Natural killer cell (primary cell): ENCODE measurements around the gene CHRD. TPM values are rescaled to one million over a fixed set of nuclear protein-coding genes. Genes with fewer than 3 reads are reported as not detected.

Experiments used
- ATAC-seq, 3 donors: fragments of 150-1000 bp in 2 of 3; fragments of 200-7000 bp in 1 of 3; cut with Tn5 transposase; 1 replicate in 1 of 3; 2 replicates in 2 of 3; pipeline ENCODE4 v1.10.0; 2021; ENCODE audit warnings: mild to moderate bottlenecking in 2 of 3, moderate library complexity in 2 of 3
- DNase-seq, 2 donors: peaks; one replicate each; pipeline versions ENCODE4 v3.0.0 to v3.0.0-alpha.2; 2013 to 2021; ENCODE audit warnings: mixed read lengths in 1 of 2
- H3K27ac ChIP-seq: one replicate; pipeline ENCODE4 v1.5.1; 2013; ENCODE audit warnings: mild to moderate bottlenecking, low read length
- H3K27me3 ChIP-seq: one replicate; pipeline ENCODE4 v1.6.1; 2013; ENCODE audit warnings: low read length; ENCODE audit not compliant: control insufficient read depth, insufficient read depth
- H3K36me3 ChIP-seq: one replicate; pipeline ENCODE4 v1.6.1; 2013; ENCODE audit warnings: low read length; ENCODE audit not compliant: control insufficient read depth, insufficient read depth
- H3K4me1 ChIP-seq: one replicate; pipeline ENCODE4 v1.6.1; 2013; ENCODE audit warnings: low read length; ENCODE audit not compliant: control insufficient read depth, insufficient read depth
- H3K4me3 ChIP-seq: one replicate; pipeline ENCODE4 v1.5.1; 2013; ENCODE audit warnings: low read length
- H3K9me3 ChIP-seq: one replicate; pipeline ENCODE4 v1.6.1; 2013; ENCODE audit warnings: low read length; ENCODE audit not compliant: control insufficient read depth, insufficient read depth
- H3K27ac Mint-ChIP-seq, 2 donors: one replicate each; pipeline ENCODE4 v1.8.0; 2022; ENCODE audit warnings: mild to moderate bottlenecking in 2 of 2, mixed read lengths in 2 of 2, moderate library complexity in 1 of 2
- H3K27me3 Mint-ChIP-seq, 2 donors: one replicate each; pipeline ENCODE4 v1.8.0; 2022; ENCODE audit warnings: low read depth in 2 of 2, mixed read lengths in 2 of 2
- H3K36me3 Mint-ChIP-seq: one replicate; pipeline ENCODE4 v1.8.0; 2022; ENCODE audit warnings: mixed read lengths
- H3K4me1 Mint-ChIP-seq, 2 donors: one replicate each; pipeline ENCODE4 v1.8.0; 2022; ENCODE audit warnings: mixed read lengths in 2 of 2
- H3K4me3 Mint-ChIP-seq: one replicate; pipeline ENCODE4 v1.8.0; 2022; ENCODE audit warnings: mild to moderate bottlenecking, moderate library complexity, mixed read lengths
- H3K9me3 Mint-ChIP-seq, 2 donors: one replicate each; pipeline ENCODE4 v1.8.0; 2022; ENCODE audit warnings: mixed read lengths in 2 of 2
- WGBS: methylation state at CpG from one replicate; pipeline ENCODE4 v1.1.7; 2013; ENCODE audit warnings: missing lambda C conversion rate; ENCODE audit not compliant: insufficient coverage; 5-methylcytosine and 5-hydroxymethylcytosine counted together
- intact Hi-C: fragments of 100-400 bp; cut with micrococcal nuclease; formaldehyde crosslinking; loops from one replicate; pipeline ENCODE4 v1.14.2; 2022
- total RNA-seq, 4 donors: library from RNA; stranded (reverse); fragments of 120-200 nt in 1 of 4; gene quantifications; one replicate each; pipeline versions ENCODE4 v1.2.3 to v1.2.4, GENCODE V29; 2013 to 2022
- TF ChIP-seq, protein P1 (sequence below): fragments of 200-600 bp; IDR thresholded peaks from one replicate; pipeline ENCODE4 v1.8.0; 2022; ENCODE audit warnings: antibody characterized with exemption

Gene CHRD
- total RNA-seq, 3 donors from 2014 or later (not counting 1 experiment from before 2014, with no cell fraction given), result 0.78 TPM; not detected in 2

DNA sequence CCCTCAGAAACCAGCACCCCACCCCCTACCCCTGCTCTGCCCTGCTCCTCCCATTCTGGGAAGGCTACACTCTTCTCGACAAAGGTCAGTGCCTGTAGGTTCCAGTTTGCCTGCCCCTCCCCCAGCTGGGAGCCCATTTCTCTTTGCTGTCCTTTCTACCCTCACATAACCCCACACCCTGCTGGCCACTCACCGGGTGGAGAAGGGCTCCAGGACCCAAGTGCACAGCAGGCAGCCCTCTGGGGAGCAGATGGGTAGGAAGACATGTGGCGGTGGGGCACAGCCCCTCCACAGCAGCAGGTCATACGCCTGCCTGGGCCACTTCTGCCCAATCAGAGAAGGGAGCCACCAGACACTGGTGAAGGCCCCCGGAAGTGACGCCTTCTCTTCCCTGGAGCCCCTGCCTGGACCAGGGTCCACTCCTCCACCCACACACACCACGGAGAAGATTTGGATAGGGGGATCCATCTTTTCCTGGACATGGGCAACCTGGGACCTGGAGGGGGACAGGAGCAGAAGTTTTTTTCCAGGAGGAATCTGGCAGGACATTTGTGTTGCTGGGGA, 1.9 kb upstream of the CHRD start, which contains the start of gene THPO:
THPO (minus strand) TSS at position 326 of the 564 bp plus-strand sequence. CDS start 1,948 bp downstream, outside the sequence.
- ATAC-seq (no peak), DNase-seq (no peak)
- Mint-ChIP-seq H3K36me3 (no peaks in the 10 kb centered on the region), H3K4me3 (peak within 1 kb of the TSS; percentile 83), H3K9me3 (no peaks in the 10 kb centered on the region), H3K27ac (no peak within 1 kb of the TSS), H3K4me1 (peaks cover 0 to 20% of the 10 kb centered on the region in 2 donors), H3K27me3 (peaks cover 47 to 72% of the 10 kb centered on the region in 2 donors)
- no peak within 1 kb of the TSS for H3K27ac ChIP-seq
- no peaks in the 10 kb centered on the region for H3K36me3 ChIP-seq
- peaks cover 14% of the 10 kb centered on the region for H3K4me1 ChIP-seq
- TF ChIP-seq, protein P1, sequence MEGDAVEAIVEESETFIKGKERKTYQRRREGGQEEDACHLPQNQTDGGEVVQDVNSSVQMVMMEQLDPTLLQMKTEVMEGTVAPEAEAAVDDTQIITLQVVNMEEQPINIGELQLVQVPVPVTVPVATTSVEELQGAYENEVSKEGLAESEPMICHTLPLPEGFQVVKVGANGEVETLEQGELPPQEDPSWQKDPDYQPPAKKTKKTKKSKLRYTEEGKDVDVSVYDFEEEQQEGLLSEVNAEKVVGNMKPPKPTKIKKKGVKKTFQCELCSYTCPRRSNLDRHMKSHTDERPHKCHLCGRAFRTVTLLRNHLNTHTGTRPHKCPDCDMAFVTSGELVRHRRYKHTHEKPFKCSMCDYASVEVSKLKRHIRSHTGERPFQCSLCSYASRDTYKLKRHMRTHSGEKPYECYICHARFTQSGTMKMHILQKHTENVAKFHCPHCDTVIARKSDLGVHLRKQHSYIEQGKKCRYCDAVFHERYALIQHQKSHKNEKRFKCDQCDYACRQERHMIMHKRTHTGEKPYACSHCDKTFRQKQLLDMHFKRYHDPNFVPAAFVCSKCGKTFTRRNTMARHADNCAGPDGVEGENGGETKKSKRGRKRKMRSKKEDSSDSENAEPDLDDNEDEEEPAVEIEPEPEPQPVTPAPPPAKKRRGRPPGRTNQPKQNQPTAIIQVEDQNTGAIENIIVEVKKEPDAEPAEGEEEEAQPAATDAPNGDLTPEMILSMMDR, result no peak
- intact Hi-C loops, result no loop called here
- peaks cover 23% of the 10 kb centered on the region for H3K27me3 ChIP-seq
- no peaks in the 10 kb centered on the region for H3K9me3 ChIP-seq
- H3K4me3 ChIP-seq, result no peak within 1 kb of the TSS
- WGBS, result 85% methylated on average over 6 of the region's 7 CpGs

- WGBS, result 92% methylated on average over 10 of the region's 10 CpGs
- no peaks in the 10 kb centered on the region for H3K36me3 ChIP-seq
- intact Hi-C loops, result no loop called here
- H3K9me3 ChIP-seq, result no peaks in the 10 kb centered on the region
- no peak for DNase-seq
- peaks cover 14% of the 10 kb centered on the region for H3K4me1 ChIP-seq
- H3K9me3 Mint-ChIP-seq, result no peaks in the 10 kb centered on the region
- H3K4me1 Mint-ChIP-seq, result peaks cover 0 to 20% of the 10 kb centered on the region in 2 donors
- ATAC-seq, result no peak
- H3K27me3 Mint-ChIP-seq, result peaks cover 47 to 72% of the 10 kb centered on the region in 2 donors
- TF ChIP-seq, protein P1, result no peak
- H3K4me3 ChIP-seq, result no peak overlapping the region
- peak overlapping the region; percentile 83 for H3K4me3 Mint-ChIP-seq
- no peaks in the 10 kb centered on the region for H3K36me3 Mint-ChIP-seq
- no peak overlapping the region for H3K27ac ChIP-seq
- H3K27ac Mint-ChIP-seq, result no peak overlapping the region
- peaks cover 23% of the 10 kb centered on the region for H3K27me3 ChIP-seq
Observed at GRCh38 chr3:184378651-184379357, 1.1 kb upstream of the CHRD start.

DNA sequence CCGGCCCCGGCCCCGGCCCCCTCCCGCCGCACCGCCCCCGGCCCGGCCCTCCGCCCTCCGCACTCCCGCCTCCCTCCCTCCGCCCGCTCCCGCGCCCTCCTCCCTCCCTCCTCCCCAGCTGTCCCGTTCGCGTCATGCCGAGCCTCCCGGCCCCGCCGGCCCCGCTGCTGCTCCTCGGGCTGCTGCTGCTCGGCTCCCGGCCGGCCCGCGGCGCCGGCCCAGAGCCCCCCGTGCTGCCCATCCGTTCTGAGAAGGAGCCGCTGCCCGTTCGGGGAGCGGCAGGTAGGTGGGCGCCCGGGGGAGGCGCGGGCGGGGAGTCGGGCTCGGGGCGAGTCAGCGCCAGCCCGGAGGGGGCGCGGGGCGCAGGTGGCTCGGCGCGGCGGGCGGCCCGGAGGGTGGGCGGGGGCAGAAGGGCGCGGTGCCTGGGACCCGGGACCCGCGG, 352 bp downstream of the CHRD start:
- WGBS, result under 1% methylated on average over 55 of the region's 62 CpGs
- H3K27me3 ChIP-seq, result peaks cover 23% of the 10 kb centered on the region
- ATAC-seq (peak in 2 of 3 donors; percentile 60 to 64), DNase-seq (peak in 1 of 2 donors; percentile 44)
- H3K9me3 ChIP-seq, result no peaks in the 10 kb centered on the region
- H3K27ac ChIP-seq, result no peak overlapping the region
- H3K4me1 Mint-ChIP-seq, result peaks cover 0 to 20% of the 10 kb centered on the region in 2 donors
- no peaks in the 10 kb centered on the region for H3K36me3 Mint-ChIP-seq
- intact Hi-C loops, result no loop called here
- H3K4me3 Mint-ChIP-seq, result no peak overlapping the region
- H3K9me3 Mint-ChIP-seq, result no peaks in the 10 kb centered on the region
- H3K4me1 ChIP-seq, result peaks cover 14% of the 10 kb centered on the region
- no peak overlapping the region for H3K4me3 ChIP-seq
- peaks cover 43 to 73% of the 10 kb centered on the region in 2 donors for H3K27me3 Mint-ChIP-seq
- H3K27ac Mint-ChIP-seq, result no peak overlapping the region
- TF ChIP-seq, protein P1, result no peak
- H3K36me3 ChIP-seq, result no peaks in the 10 kb centered on the region
